DND-41 (cell line): ENCODE results near the gene CACNB1.

Experiments used
- EZH2 ChIP-seq: IDR thresholded peaks from 3 replicates; pipeline ENCODE4 v1.6.1; 2012; ENCODE audit warnings: borderline replicate concordance, low read depth, mild to moderate bottlenecking, moderate library complexity, low read length, inconsistent platforms; ENCODE audit not compliant: severe bottlenecking
- TF ChIP-seq, protein P1 (sequence below): IDR thresholded peaks from 2 replicates; pipeline ENCODE4 v1.5.1; 2012; ENCODE audit warnings: borderline replicate concordance, low read length, moderate library complexity, mild to moderate bottlenecking; ENCODE audit not compliant: poor library complexity, severe bottlenecking; ENCODE audit errors: extremely low read depth

DNA sequence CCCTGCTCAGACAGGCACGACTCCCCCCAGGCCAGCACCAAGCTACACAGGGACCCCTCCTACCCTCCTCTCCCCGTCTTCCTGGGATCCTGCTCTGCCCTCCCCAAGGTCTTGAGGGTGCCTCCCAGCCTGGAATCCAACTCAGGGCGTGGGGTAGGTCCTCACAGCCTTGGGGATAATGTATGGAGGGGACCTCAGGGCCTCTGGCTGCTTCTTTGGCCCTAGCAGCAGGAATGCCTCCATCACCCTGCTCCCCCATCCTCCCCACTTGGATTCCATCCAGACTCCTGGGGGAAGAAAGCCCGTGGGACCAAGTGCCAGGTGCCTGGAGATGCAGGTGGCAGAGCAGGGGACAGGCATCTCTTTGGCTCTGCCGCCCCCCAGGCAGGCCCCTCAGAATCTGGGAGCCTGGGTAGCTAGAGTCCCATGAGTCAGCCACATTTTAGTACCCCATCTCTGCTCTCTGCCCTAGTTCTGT is 39.0 kb upstream of the CACNB1 start:
- TF ChIP-seq EZH2, result no peak
- TF ChIP-seq, protein P1, sequence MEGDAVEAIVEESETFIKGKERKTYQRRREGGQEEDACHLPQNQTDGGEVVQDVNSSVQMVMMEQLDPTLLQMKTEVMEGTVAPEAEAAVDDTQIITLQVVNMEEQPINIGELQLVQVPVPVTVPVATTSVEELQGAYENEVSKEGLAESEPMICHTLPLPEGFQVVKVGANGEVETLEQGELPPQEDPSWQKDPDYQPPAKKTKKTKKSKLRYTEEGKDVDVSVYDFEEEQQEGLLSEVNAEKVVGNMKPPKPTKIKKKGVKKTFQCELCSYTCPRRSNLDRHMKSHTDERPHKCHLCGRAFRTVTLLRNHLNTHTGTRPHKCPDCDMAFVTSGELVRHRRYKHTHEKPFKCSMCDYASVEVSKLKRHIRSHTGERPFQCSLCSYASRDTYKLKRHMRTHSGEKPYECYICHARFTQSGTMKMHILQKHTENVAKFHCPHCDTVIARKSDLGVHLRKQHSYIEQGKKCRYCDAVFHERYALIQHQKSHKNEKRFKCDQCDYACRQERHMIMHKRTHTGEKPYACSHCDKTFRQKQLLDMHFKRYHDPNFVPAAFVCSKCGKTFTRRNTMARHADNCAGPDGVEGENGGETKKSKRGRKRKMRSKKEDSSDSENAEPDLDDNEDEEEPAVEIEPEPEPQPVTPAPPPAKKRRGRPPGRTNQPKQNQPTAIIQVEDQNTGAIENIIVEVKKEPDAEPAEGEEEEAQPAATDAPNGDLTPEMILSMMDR, result no peak
